Measurements from ENCODE around the gene RREB1.

Gene RREB1

GRCh38 chr6:7197747-7198146 lies 90.0 kb downstream of the RREB1 start:
- no peak for TF ChIP-seq CTCF (IDR thresholded peaks at IDR 0.05)

GRCh38 chr6:7198833-7199800 lies 91.4 kb downstream of the RREB1 start:
- TF ChIP-seq CTCF (IDR thresholded peaks at IDR 0.05): no peak

- no peak for TF ChIP-seq CTCF (IDR thresholded peaks at IDR 0.05)
Observed at GRCh38 chr6:7200598-7201443, 93.1 kb downstream of the RREB1 start.

- no peak for TF ChIP-seq CTCF (IDR thresholded peaks at IDR 0.05)
Observed at GRCh38 chr6:7201444-7201731, 93.6 kb downstream of the RREB1 start.

- no peak for TF ChIP-seq CTCF (IDR thresholded peaks at IDR 0.05)
Observed at GRCh38 chr6:7201732-7202541, 94.2 kb downstream of the RREB1 start.

- no peak for TF ChIP-seq CTCF (IDR thresholded peaks at IDR 0.05)
Observed at GRCh38 chr6:7202950-7203349, 95.2 kb downstream of the RREB1 start.

GRCh38 chr6:7203939-7204338 lies 96.2 kb downstream of the RREB1 start:
- TF ChIP-seq CTCF (IDR thresholded peaks at IDR 0.05): no peak

All from LNCAP (cell line).